SK-N-SH (cell line): ENCODE results near the gene RAD51B. TPM values are rescaled to one million over a fixed set of nuclear protein-coding genes. Genes with fewer than 3 reads are reported as not detected.

Experiments used
- CTCF ChIA-PET: fragments of 300-600, 350-600 bp; formaldehyde crosslinking; extraction: SDS; loops from one replicate; lab custom pipeline; 2021; lab: Yijun Ruan, JAX
- POLR2A ChIA-PET: fragments of 350-600 bp; sonication (Branson Sonifier 250); formaldehyde crosslinking; extraction: SDS; loops from one replicate; lab custom pipeline; 2020; ENCODE audit warnings: antibody characterized with exemption, inconsistent platforms; lab: Yijun Ruan, JAX
- DNase-seq: peaks from one replicate; pipeline ENCODE4 v3.0.0; 2012
- H2AFZ ChIP-seq: fragments of 200-600 bp; sonication (generic); 2 replicates; pipeline ENCODE4 v1.8.1; 2016; ENCODE audit warnings: antibody characterized with exemption, mild to moderate bottlenecking, low read depth
- H3F3A ChIP-seq: fragments of 200-600 bp; sonication (generic); replicated peaks from 2 replicates; pipeline ENCODE3; 2016; ENCODE audit warnings: antibody characterized with exemption, mild to moderate bottlenecking; ENCODE audit not compliant: insufficient read depth
- H3K27ac ChIP-seq, 2 experiments: fragments of 200-500 bp in 1 of 2; fragments of 200-600 bp in 1 of 2; sonication (Bioruptor generic) in 1 of 2; sonication (generic), shearing (Covaris generic) in 1 of 2; 2 replicates each; pipeline versions ENCODE4 v1.5.1 to v1.6.1; 2014 to 2016; ENCODE audit warnings: low read depth in 2 of 2, inconsistent platforms in 1 of 2, low read length in 1 of 2, mild to moderate bottlenecking in 1 of 2, mixed read lengths in 1 of 2
- H3K27me3 ChIP-seq: fragments of 200-600 bp; sonication (generic), shearing (Covaris generic); 2 replicates; pipeline ENCODE4 v1.6.1; 2016; ENCODE audit warnings: mixed run types; ENCODE audit not compliant: insufficient read depth
- H3K36me3 ChIP-seq, 2 experiments: fragments of 200-500 bp in 1 of 2; fragments of 200-600 bp in 1 of 2; sonication (Bioruptor generic) in 1 of 2; sonication (generic) in 1 of 2; replicated peaks in 1 of 2; 2 replicates each; pipeline versions ENCODE3 to v1.5.1; 2014 to 2016; ENCODE audit warnings: low read length in 1 of 2, mild to moderate bottlenecking in 1 of 2; ENCODE audit not compliant: insufficient read depth in 2 of 2, control insufficient read depth in 1 of 2
- H3K4me1 ChIP-seq, 2 experiments: fragments of 200-500 bp in 1 of 2; fragments of 200-600 bp in 1 of 2; sonication (Bioruptor generic) in 1 of 2; sonication (generic), shearing (Covaris generic) in 1 of 2; 2 replicates each; pipeline versions ENCODE4 v1.5.1 to v1.6.1; 2014 to 2016; ENCODE audit warnings: low read depth in 1 of 2, low read length in 1 of 2, mixed run types in 1 of 2; ENCODE audit not compliant: insufficient read depth in 2 of 2, control insufficient read depth in 1 of 2
- H3K4me2 ChIP-seq: fragments of 200-600 bp; sonication (generic), shearing (Covaris generic); 2 replicates; pipeline ENCODE4 v1.6.1; 2017; ENCODE audit warnings: mixed run types
- H3K4me3 ChIP-seq, 2 experiments: fragments of 200-500 bp in 1 of 2; fragments of 200-600 bp in 1 of 2; sonication (Bioruptor generic) in 1 of 2; sonication (generic), shearing (Covaris generic) in 1 of 2; 2 replicates each; pipeline versions ENCODE4 v1.5.1 to v1.8.1; 2014 to 2016; ENCODE audit warnings: low read depth in 2 of 2, inconsistent platforms in 1 of 2, low read length in 1 of 2, mild to moderate bottlenecking in 1 of 2, mixed read lengths in 1 of 2, moderate library complexity in 1 of 2
- H3K79me2 ChIP-seq: fragments of 200-600 bp; sonication (generic); 2 replicates; pipeline ENCODE4 v1.8.1; 2017; ENCODE audit warnings: mild to moderate bottlenecking; ENCODE audit not compliant: insufficient read depth
- H3K9ac ChIP-seq: fragments of 200-600 bp; sonication (generic); 2 replicates; pipeline ENCODE4 v1.6.1; 2017; ENCODE audit warnings: mixed run types
- H3K9me2 ChIP-seq: fragments of 200-600 bp; sonication (generic); 2 replicates; pipeline ENCODE4 v1.6.1; 2017; ENCODE audit warnings: mixed run types
- H3K9me3 ChIP-seq: fragments of 200-600 bp; sonication (generic); 2 replicates; pipeline ENCODE4 v1.6.1; 2017; ENCODE audit warnings: mixed run types, mild to moderate bottlenecking, moderate library complexity
- H4K20me1 ChIP-seq: fragments of 200-600 bp; sonication (generic); 2 replicates; pipeline ENCODE4 v1.6.1; 2017; ENCODE audit warnings: mild to moderate bottlenecking, mixed run types; ENCODE audit not compliant: insufficient read depth
- CHD2 ChIP-seq: fragments of 150-350 bp; IDR thresholded peaks from 2 replicates; pipeline ENCODE4 v1.6.1; 2018; ENCODE audit warnings: low read length; ENCODE audit not compliant: partially characterized antibody
- FOXJ3 ChIP-seq: sonication (generic); formaldehyde crosslinking; IDR thresholded peaks from 2 replicates; pipeline ENCODE4 v1.5.1; 2020; ENCODE audit warnings: mild to moderate bottlenecking, missing genetic modification reagents
- FOXM1 ChIP-seq: IDR thresholded peaks from 2 replicates; pipeline ENCODE4 v1.4.0; 2012; ENCODE audit warnings: low read depth, mild to moderate bottlenecking
- GABPA ChIP-seq: IDR thresholded peaks from 2 replicates; pipeline ENCODE4 v1.4.0; 2012; ENCODE audit warnings: low read depth, mild to moderate bottlenecking
- GATA2 ChIP-seq: sonication (generic); formaldehyde crosslinking; IDR thresholded peaks from 2 replicates; pipeline ENCODE4 v1.5.0; 2020; ENCODE audit warnings: mild to moderate bottlenecking, missing genetic modification reagents
- JUND ChIP-seq: IDR thresholded peaks from 2 replicates; pipeline ENCODE4 v1.4.0; 2012
- MEF2A ChIP-seq: IDR thresholded peaks from 2 replicates; pipeline ENCODE4 v1.4.0; 2012; ENCODE audit warnings: low read depth, borderline replicate concordance
- MXI1 ChIP-seq: IDR thresholded peaks from 2 replicates; pipeline ENCODE4 v1.6.1; 2012; ENCODE audit warnings: mild to moderate bottlenecking, low read depth, low read length, improper control_type of control experiment
- NFIC ChIP-seq: IDR thresholded peaks from 2 replicates; pipeline ENCODE4 v1.4.0; 2012; ENCODE audit warnings: borderline replicate concordance
- PBX3 ChIP-seq: IDR thresholded peaks from 2 replicates; pipeline ENCODE4; 2012
- RAD21 ChIP-seq: IDR thresholded peaks from 2 replicates; pipeline ENCODE4 v1.6.1; 2012; ENCODE audit warnings: mild to moderate bottlenecking, low read length
- RCOR1 ChIP-seq: fragments of 150-350 bp; IDR thresholded peaks from 2 replicates; pipeline ENCODE4 v1.6.1; 2017; ENCODE audit warnings: antibody characterized with exemption, low read length
- RFX5 ChIP-seq: IDR thresholded peaks from 2 replicates; pipeline ENCODE4 v1.6.1; 2012; ENCODE audit warnings: mild to moderate bottlenecking, improper control_type of control experiment, low read length
- RXRA ChIP-seq: IDR thresholded peaks from 2 replicates; pipeline ENCODE4 v1.4.0; 2012; ENCODE audit warnings: low read depth, mild to moderate bottlenecking, borderline replicate concordance
- SIN3A ChIP-seq: IDR thresholded peaks from 2 replicates; pipeline ENCODE4 v1.6.1; 2012; ENCODE audit warnings: low read depth, mild to moderate bottlenecking, low read length, moderate library complexity, borderline replicate concordance
- TCF12 ChIP-seq: IDR thresholded peaks from 2 replicates; pipeline ENCODE4 v1.4.0; 2012
- TEAD4 ChIP-seq: IDR thresholded peaks from 2 replicates; pipeline ENCODE4 v1.4.0; 2012; ENCODE audit warnings: mild to moderate bottlenecking, borderline replicate concordance; ENCODE audit not compliant: insufficient read depth
- USF1 ChIP-seq: IDR thresholded peaks from 2 replicates; pipeline ENCODE4 v1.4.0; 2012; ENCODE audit warnings: low read depth, borderline replicate concordance
- YY1 ChIP-seq: IDR thresholded peaks from 2 replicates; pipeline ENCODE4 v1.4.0; 2012; ENCODE audit warnings: low read depth, mild to moderate bottlenecking
- WGBS: methylation state at CpG from one replicate; pipeline ENCODE4 v1.1.6; 2017; ENCODE audit warnings: low lambda C conversion rate; 5-methylcytosine and 5-hydroxymethylcytosine counted together
- polyA plus RNA-seq, 3 experiments: library from polyadenylated mRNA; depleted of rRNA; stranded (reverse); fragments of >200 nt; gene quantifications; 2 replicates each; pipeline ENCODE4 v1.2.3, GENCODE V29; 2012
- TF ChIP-seq, protein P1 (sequence below): IDR thresholded peaks from 2 replicates; pipeline ENCODE4 v1.4.0; 2012; ENCODE audit warnings: low read depth
- TF ChIP-seq, protein P2 (sequence below): fragments of 150-350 bp; IDR thresholded peaks from 2 replicates; pipeline ENCODE4 v1.6.1; 2016; ENCODE audit warnings: mild to moderate bottlenecking, low read depth, low read length

Gene RAD51B
- polyA plus RNA-seq, 1 of the 3 experiments (the other 2 are of a cell fraction): 6.0 TPM

DNA sequence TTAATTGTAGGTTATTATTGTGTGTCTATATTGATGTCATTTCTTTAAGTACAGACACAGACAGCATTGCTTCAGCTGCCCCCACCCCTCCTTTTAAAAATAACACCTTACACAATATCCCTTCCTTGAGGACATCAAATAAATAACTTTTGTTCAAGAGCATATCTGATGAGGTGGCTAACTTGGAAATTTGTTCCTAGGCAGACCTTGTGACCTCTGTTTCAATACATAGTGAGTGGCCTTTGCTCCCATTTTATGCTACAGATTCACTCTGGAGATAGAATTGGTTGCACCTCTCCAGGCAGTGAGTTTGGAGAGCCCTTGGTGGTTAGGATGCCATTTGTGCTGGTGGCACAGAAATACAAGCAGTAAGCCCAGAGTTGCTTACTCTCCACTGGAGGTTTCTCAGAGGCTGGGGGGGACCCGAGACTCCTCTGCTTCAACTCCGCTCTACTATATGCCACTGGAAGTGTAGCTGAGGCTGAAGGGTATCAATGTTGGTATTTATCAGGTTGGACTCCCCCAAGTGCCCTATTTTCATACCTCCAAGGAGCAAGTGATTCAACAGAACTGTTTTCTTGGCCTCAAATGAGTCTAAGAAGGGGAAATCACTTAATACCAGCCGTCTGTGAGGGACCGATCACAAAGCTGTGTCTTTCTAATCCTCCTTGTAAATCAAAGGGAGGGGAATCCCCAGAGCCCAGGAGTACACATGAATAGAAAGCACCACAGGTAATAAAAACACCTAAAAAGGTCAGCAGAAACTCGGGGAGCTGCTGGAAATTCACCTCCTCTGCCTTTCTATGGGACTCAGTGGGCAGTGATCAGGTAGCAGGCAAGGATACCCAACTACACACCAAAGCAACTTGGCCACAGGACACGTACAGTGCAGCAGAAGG lies 463.1 kb downstream of the RAD51B start:
- Histone ChIP-seq H4K20me1 (no peaks in the 10 kb centered on the region), H3F3A (no peaks in the 10 kb centered on the region), H3K4me3 (no peak overlapping the region), H3K79me2 (no peaks in the 10 kb centered on the region), H3K27me3 (no peaks in the 10 kb centered on the region), H3K4me1 (peaks cover 0 to 2% of the 10 kb centered on the region in 2 experiments; a peak in 1 of 4 replicates), H2AFZ (no peak overlapping the region), H3K9ac (no peak overlapping the region), H3K9me2 (no peaks in the 10 kb centered on the region), H3K4me2 (no peak overlapping the region), H3K27ac (no peak overlapping the region), H3K36me3 (no peaks in the 10 kb centered on the region), H3K9me3 (no peaks in the 10 kb centered on the region)
- no peak for DNase-seq
- ChIA-PET CTCF (interaction anchor here (1.1 kb wide), 1 partner anchor 507 kb away, joined by 4 read pairs; no protein-coding TSS in a partner anchor), POLR2A (no interaction called here)
- 91% methylated on average over 5 of the region's 6 CpGs for WGBS
- no peak for TF ChIP-seq RXRA
- TF ChIP-seq, protein P1, sequence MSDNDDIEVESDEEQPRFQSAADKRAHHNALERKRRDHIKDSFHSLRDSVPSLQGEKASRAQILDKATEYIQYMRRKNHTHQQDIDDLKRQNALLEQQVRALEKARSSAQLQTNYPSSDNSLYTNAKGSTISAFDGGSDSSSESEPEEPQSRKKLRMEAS: no peak
- no peak for TF ChIP-seq USF1
- TF ChIP-seq CHD2: no peak
- no peak for TF ChIP-seq FOXJ3 (CRISPR knock-in tag)
- no peak for TF ChIP-seq MXI1
- TF ChIP-seq RCOR1: no peak
- no peak for TF ChIP-seq GATA2
- TF ChIP-seq JUND: no peak

- Histone ChIP-seq H3K4me3 (no peak overlapping the region), H2AFZ (no peak overlapping the region), H3K79me2 (no peaks in the 10 kb centered on the region), H3K9me2 (no peaks in the 10 kb centered on the region), H3K4me1 (peaks cover 0 to 2% of the 10 kb centered on the region in 2 experiments; a peak in 1 of 4 replicates), H3K27ac (no peak overlapping the region), H3K36me3 (no peaks in the 10 kb centered on the region), H3K27me3 (no peaks in the 10 kb centered on the region), H3K9me3 (no peaks in the 10 kb centered on the region), H3F3A (no peaks in the 10 kb centered on the region), H4K20me1 (no peaks in the 10 kb centered on the region), H3K9ac (no peak overlapping the region), H3K4me2 (no peak overlapping the region)
- ChIA-PET CTCF (interaction anchor here (1.1 kb wide), 1 partner anchor 506 kb away, joined by 4 read pairs; no protein-coding TSS in a partner anchor), POLR2A (no interaction called here)
- no peak for TF ChIP-seq RFX5
- no peak for TF ChIP-seq USF1
- no peak for TF ChIP-seq MEF2A
- TF ChIP-seq TCF12: no peak
- no peak for TF ChIP-seq RAD21
- TF ChIP-seq CHD2: no peak
- TF ChIP-seq, protein P2, sequence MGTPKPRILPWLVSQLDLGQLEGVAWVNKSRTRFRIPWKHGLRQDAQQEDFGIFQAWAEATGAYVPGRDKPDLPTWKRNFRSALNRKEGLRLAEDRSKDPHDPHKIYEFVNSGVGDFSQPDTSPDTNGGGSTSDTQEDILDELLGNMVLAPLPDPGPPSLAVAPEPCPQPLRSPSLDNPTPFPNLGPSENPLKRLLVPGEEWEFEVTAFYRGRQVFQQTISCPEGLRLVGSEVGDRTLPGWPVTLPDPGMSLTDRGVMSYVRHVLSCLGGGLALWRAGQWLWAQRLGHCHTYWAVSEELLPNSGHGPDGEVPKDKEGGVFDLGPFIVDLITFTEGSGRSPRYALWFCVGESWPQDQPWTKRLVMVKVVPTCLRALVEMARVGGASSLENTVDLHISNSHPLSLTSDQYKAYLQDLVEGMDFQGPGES: no peak
- TF ChIP-seq SIN3A: no peak
- no peak for TF ChIP-seq YY1
- TF ChIP-seq NFIC: no peak
- TF ChIP-seq, protein P1: no peak
- no peak for TF ChIP-seq RXRA
- TF ChIP-seq GABPA: no peak
- no peak for TF ChIP-seq PBX3
- TF ChIP-seq TEAD4: no peak
- TF ChIP-seq GATA2: no peak
- no peak for TF ChIP-seq FOXM1
- TF ChIP-seq RCOR1: no peak
- no peak for DNase-seq
- 98% methylated on average over 8 of the region's 11 CpGs for WGBS
Measured at GRCh38 chr14:68283378-68284123, 464.0 kb downstream of the RAD51B start.
